Caco-2 (cell line): Measurements from ENCODE around the gene OMP. TPM values are rescaled to one million over a fixed set of nuclear protein-coding genes. Genes with fewer than 3 reads are reported as not detected.

Source experiments
- BruUV-seq: library from RNA; stranded (reverse); fragments of 400-500 nt; replicated peaks from 2 replicates; lab custom pipeline; 2021; lab: Mats Ljungman, UMichigan
- CTCF ChIA-PET: fragments of 300-600 bp; sonication (Branson Sonifier 250); formaldehyde crosslinking; loops from one replicate; lab custom pipeline; 2022; ENCODE audit warnings: antibody characterized with exemption; lab: Charles Lee
- POLR2A ChIA-PET: fragments of 300-600 bp; sonication (Branson Sonifier 250); formaldehyde crosslinking; loops from one replicate; lab custom pipeline; 2022; ENCODE audit warnings: antibody characterized with exemption; lab: Charles Lee
- DNase-seq, 2 experiments: peaks; one replicate each; pipeline versions ENCODE4 v3.0.0 to v3.0.0-alpha.2; 2020 to 2022
- H3K27me3 ChIP-seq: replicated peaks from 2 replicates; pipeline ENCODE4 v1.6.0; 2011; ENCODE audit warnings: low read length; ENCODE audit not compliant: control insufficient read depth, insufficient read depth
- H3K36me3 ChIP-seq: 2 replicates; pipeline ENCODE4 v1.5.1; 2011; ENCODE audit warnings: low read length; ENCODE audit not compliant: control insufficient read depth, insufficient read depth
- H3K4me1 ChIP-seq: fragments of 250-450 bp; sonication (Bioruptor Pico); 2 replicates; pipeline ENCODE4 v1.5.1; 2020; ENCODE audit warnings: mild to moderate bottlenecking
- H3K4me3 ChIP-seq: 2 replicates; pipeline ENCODE4 v1.5.1; 2011; ENCODE audit warnings: low read depth, mild to moderate bottlenecking, control low read depth, low read length
- H3K9me3 ChIP-seq: fragments of 250-450 bp; sonication (Bioruptor Pico); 2 replicates; pipeline ENCODE4 v1.5.1; 2020; ENCODE audit warnings: mild to moderate bottlenecking, moderate library complexity
- H3K27ac Mint-ChIP-seq: one replicate; pipeline ENCODE4 v1.8.0; 2022; ENCODE audit warnings: mixed read lengths; ENCODE audit not compliant: unreplicated experiment
- H3K27me3 Mint-ChIP-seq: one replicate; pipeline ENCODE4 v1.8.0; 2022; ENCODE audit warnings: mixed read lengths; ENCODE audit not compliant: insufficient read depth, unreplicated experiment
- H3K36me3 Mint-ChIP-seq: one replicate; pipeline ENCODE4 v1.8.0; 2022; ENCODE audit warnings: mild to moderate bottlenecking, mixed read lengths; ENCODE audit not compliant: insufficient read depth, unreplicated experiment
- H3K4me1 Mint-ChIP-seq: one replicate; pipeline ENCODE4 v1.8.0; 2022; ENCODE audit warnings: low read depth, mixed read lengths; ENCODE audit not compliant: unreplicated experiment
- H3K4me3 Mint-ChIP-seq: one replicate; pipeline ENCODE4 v1.8.0; 2022; ENCODE audit warnings: mild to moderate bottlenecking, moderate library complexity, mixed read lengths; ENCODE audit not compliant: unreplicated experiment
- H3K9me3 Mint-ChIP-seq: one replicate; pipeline ENCODE4 v1.8.0; 2022; ENCODE audit warnings: mixed read lengths; ENCODE audit not compliant: unreplicated experiment
- CTCF ChIP-seq, 2 experiments: fragments of 200-600 bp in 1 of 2; IDR thresholded peaks; 1 replicate in 1 of 2; 2 replicates in 1 of 2; pipeline versions ENCODE4 v1.5.1 to v1.8.0; 2011 to 2022; ENCODE audit warnings: antibody characterized with exemption in 1 of 2, control low read depth in 1 of 2, inconsistent platforms in 1 of 2, low read depth in 1 of 2, low read length in 1 of 2, mild to moderate bottlenecking in 1 of 2, moderate library complexity in 1 of 2; ENCODE audit not compliant: insufficient read depth in 1 of 2, severe bottlenecking in 1 of 2, unreplicated experiment in 1 of 2
- intact Hi-C: fragments of 100-400 bp; cut with micrococcal nuclease; formaldehyde crosslinking; loops from one replicate; pipeline ENCODE4 v1.10.0; 2022; ENCODE audit not compliant: unreplicated experiment
- total RNA-seq: library from RNA; stranded (reverse); gene quantifications from 2 replicates; pipeline ENCODE4 v1.2.3, GENCODE V29; 2022

Gene OMP
- total RNA-seq, 1 experiment from 2014 or later = 0.70 TPM

GRCh38 chr11:77082838-77083565 lies 19.6 kb upstream of the OMP start:
- no peak for TF ChIP-seq CTCF (IDR thresholded peaks at IDR 0.05; ENCODE audit: insufficient read depth in 1 of 2, low read depth in 1 of 2, low read length in 1 of 2, severe bottlenecking in 1 of 2, unreplicated experiment in 1 of 2)
- DNase-seq = peak in 1 of 2 experiments; percentile 26
- H3K27ac Mint-ChIP-seq = no peak overlapping the region
- Histone ChIP-seq H3K36me3 (no peaks in the 10 kb centered on the region), H3K9me3 (peaks cover 9% of the 10 kb centered on the region), H3K4me1 (peaks cover 12% of the 10 kb centered on the region), H3K4me3 (no peak overlapping the region), H3K27me3 (no peaks in the 10 kb centered on the region)
- peaks cover 7% of the 10 kb centered on the region for H3K4me1 Mint-ChIP-seq
- H3K36me3 Mint-ChIP-seq = no peaks in the 10 kb centered on the region
- H3K4me3 Mint-ChIP-seq = no peak overlapping the region
- no peaks in the 10 kb centered on the region for H3K27me3 Mint-ChIP-seq
- peaks cover 16% of the 10 kb centered on the region for H3K9me3 Mint-ChIP-seq
- BruUV-seq = no TSS peak
- ChIA-PET CTCF (interaction anchor here (1.1 to 2.2 kb wide), 3 partner anchors 9 to 35 kb away, joined by 3 to 11 read pairs (median 9); no protein-coding TSS in a partner anchor), POLR2A (no interaction called here)
- intact Hi-C loops = no loop called here

- Histone ChIP-seq H3K9me3 (peaks cover 2% of the 10 kb centered on the region), H3K36me3 (no peaks in the 10 kb centered on the region), H3K27me3 (no peaks in the 10 kb centered on the region), H3K4me3 (no peak overlapping the region), H3K4me1 (peaks cover 18% of the 10 kb centered on the region)
- POLR2A ChIA-PET = no interaction called here
- no peaks in the 10 kb centered on the region for H3K36me3 Mint-ChIP-seq
- H3K4me3 Mint-ChIP-seq = no peak overlapping the region
- no peaks in the 10 kb centered on the region for H3K27me3 Mint-ChIP-seq
- CTCF ChIA-PET = interaction anchor here (1.1 to 2.2 kb wide), 2 partner anchors 10 to 36 kb away, joined by 3 to 9 read pairs; no protein-coding TSS in a partner anchor
- TF ChIP-seq CTCF (IDR thresholded peaks at IDR 0.05; ENCODE audit: insufficient read depth in 1 of 2, low read depth in 1 of 2, low read length in 1 of 2, severe bottlenecking in 1 of 2, unreplicated experiment in 1 of 2) = no peak
- no TSS peak for BruUV-seq
- intact Hi-C loops = no loop called here
- peaks cover 9% of the 10 kb centered on the region for H3K9me3 Mint-ChIP-seq
- peaks cover 14% of the 10 kb centered on the region for H3K4me1 Mint-ChIP-seq
- no peak overlapping the region for H3K27ac Mint-ChIP-seq
- peak in 1 of 2 experiments; percentile 30 for DNase-seq
These were observed 18.9 kb upstream of the OMP start for GRCh38 chr11:77083566-77084245.

- no peak overlapping the region for H3K4me3 Mint-ChIP-seq
- CTCF ChIA-PET = no interaction called here
- H3K36me3 Mint-ChIP-seq = no peaks in the 10 kb centered on the region
- BruUV-seq = no TSS peak
- Histone ChIP-seq H3K36me3 (no peaks in the 10 kb centered on the region), H3K27me3 (no peaks in the 10 kb centered on the region), H3K4me1 (peaks cover 18% of the 10 kb centered on the region), H3K9me3 (no peaks in the 10 kb centered on the region), H3K4me3 (no peak overlapping the region)
- intact Hi-C loops = no loop called here
- H3K4me1 Mint-ChIP-seq = peaks cover 14% of the 10 kb centered on the region
- TF ChIP-seq CTCF (IDR thresholded peaks at IDR 0.05; ENCODE audit: insufficient read depth in 1 of 2, low read depth in 1 of 2, low read length in 1 of 2, severe bottlenecking in 1 of 2, unreplicated experiment in 1 of 2) = no peak
- POLR2A ChIA-PET = no interaction called here
- no peaks in the 10 kb centered on the region for H3K27me3 Mint-ChIP-seq
- H3K27ac Mint-ChIP-seq = no peak overlapping the region
- DNase-seq = peak in 1 of 2 experiments; percentile 36
- H3K9me3 Mint-ChIP-seq = no peaks in the 10 kb centered on the region
These were observed 18.0 kb upstream of the OMP start for GRCh38 chr11:77084581-77085191.
